Fibroblast of mammary gland (primary cell): ENCODE results near the gene DNAH7.

Experiments used
- DNase-seq: peaks from one replicate; pipeline ENCODE4 v3.0.0-alpha.2; 2010; ENCODE audit warnings: low read depth
- H3K4me3 ChIP-seq: 2 replicates; pipeline ENCODE4 v1.5.1; 2011; ENCODE audit warnings: low read depth, mild to moderate bottlenecking, low read length, moderate library complexity; ENCODE audit not compliant: control insufficient read depth
- TF ChIP-seq, protein P1 (sequence below): conservative IDR thresholded peaks from 2 replicates; pipeline ENCODE4 v1.5.1; 2011; ENCODE audit warnings: low read depth, low read length, inconsistent platforms; ENCODE audit not compliant: control insufficient read depth, insufficient read depth

DNAH7 gene

GRCh38 chr2:196104066-196104465 lies 35.4 kb upstream of the DNAH7 start:
- DNase-seq: no peak
- TF ChIP-seq, protein P1, sequence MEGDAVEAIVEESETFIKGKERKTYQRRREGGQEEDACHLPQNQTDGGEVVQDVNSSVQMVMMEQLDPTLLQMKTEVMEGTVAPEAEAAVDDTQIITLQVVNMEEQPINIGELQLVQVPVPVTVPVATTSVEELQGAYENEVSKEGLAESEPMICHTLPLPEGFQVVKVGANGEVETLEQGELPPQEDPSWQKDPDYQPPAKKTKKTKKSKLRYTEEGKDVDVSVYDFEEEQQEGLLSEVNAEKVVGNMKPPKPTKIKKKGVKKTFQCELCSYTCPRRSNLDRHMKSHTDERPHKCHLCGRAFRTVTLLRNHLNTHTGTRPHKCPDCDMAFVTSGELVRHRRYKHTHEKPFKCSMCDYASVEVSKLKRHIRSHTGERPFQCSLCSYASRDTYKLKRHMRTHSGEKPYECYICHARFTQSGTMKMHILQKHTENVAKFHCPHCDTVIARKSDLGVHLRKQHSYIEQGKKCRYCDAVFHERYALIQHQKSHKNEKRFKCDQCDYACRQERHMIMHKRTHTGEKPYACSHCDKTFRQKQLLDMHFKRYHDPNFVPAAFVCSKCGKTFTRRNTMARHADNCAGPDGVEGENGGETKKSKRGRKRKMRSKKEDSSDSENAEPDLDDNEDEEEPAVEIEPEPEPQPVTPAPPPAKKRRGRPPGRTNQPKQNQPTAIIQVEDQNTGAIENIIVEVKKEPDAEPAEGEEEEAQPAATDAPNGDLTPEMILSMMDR: no peak
- no peak overlapping the region for H3K4me3 ChIP-seq

- H3K4me3 ChIP-seq: no peak overlapping the region
- TF ChIP-seq, protein P1: no peak
- no peak for DNase-seq
Observed at GRCh38 chr2:196103626-196104025, 35.0 kb upstream of the DNAH7 start.

DNA sequence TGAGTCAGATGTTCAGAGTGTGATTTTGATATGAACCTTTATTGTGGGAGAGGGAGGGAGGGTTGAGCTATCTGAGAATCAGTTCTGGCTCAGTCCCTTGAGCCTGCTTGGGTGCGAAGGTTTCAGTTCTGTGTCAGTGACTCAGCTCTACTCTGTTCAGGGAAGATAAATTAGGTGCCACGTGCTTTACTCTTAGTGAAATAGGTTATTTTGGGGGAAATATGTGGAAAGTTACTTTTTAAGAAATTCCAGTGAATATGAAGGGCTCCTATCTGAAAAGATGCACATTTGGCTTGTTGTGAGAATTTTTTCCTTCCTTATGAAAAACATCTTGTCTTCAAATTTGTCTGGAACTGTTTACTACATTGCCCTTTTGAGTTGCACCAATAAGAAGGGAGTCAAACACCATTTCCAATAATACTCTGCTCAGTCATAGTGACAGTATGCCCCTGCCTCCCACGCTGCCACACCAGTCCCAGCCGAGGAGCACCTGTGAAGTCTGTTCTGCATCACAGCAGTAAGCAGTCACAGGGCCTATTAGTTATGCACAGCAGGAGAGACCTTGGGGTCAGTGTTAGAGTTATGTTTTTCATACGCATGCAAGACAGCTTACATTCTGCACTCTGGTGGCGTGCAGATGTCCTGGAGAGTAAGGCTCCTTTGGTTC lies 32.8 kb upstream of the DNAH7 start:
- DNase-seq: peak; percentile 87
- TF ChIP-seq, protein P1: no peak

GRCh38 chr2:196099916-196100315 lies 31.3 kb upstream of the DNAH7 start:
- TF ChIP-seq, protein P1: no peak
- H3K4me3 ChIP-seq: no peak overlapping the region
- peak; percentile 52 for DNase-seq

More for the DNA sequence above, 32.8 kb upstream of the DNAH7 start:
- H3K4me3 ChIP-seq: no peak overlapping the region

DNA sequence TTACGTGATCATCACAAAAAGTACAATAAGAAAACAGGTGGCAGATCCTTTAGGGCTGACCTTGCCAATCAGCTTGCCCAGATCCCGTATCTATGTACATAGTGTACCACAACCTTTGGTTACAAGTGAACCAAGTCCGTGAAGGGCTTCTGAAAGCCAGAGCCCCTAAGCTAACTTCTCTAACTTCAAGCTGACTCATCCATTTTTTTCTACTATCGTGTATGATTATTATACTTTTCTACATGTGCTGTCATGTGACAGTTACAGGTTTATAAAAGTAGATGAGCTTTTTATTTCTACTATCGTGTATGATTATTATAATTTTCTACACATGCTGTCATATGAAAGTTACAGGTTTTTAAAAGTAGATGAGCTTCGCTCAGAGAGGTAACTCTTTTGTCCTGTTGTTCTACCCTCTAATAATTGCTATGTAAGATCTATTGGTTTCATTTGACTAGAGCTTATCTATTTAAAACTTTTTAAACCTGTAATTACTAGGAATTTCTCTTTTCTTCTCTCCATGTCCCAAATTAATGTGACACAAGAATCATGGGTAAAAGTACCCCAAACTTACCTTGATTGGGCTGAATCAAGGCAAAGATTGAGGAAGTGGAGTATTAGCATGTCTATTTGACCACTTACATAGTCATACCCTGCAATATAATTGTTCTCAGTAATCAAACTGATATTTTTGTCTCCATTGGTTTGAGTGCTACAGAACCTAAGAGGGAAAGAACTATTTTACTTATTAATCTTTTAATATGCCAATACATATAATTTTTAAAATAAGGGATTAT lies 29.4 kb upstream of the DNAH7 start:
- TF ChIP-seq, protein P1: no peak
- no peak for DNase-seq

GRCh38 chr2:196096982-196097745 lies 28.5 kb upstream of the DNAH7 start:
- TF ChIP-seq, protein P1: no peak
- H3K4me3 ChIP-seq: no peak overlapping the region
- no peak for DNase-seq

More for the DNA sequence above, 29.4 kb upstream of the DNAH7 start:
- H3K4me3 ChIP-seq: no peak overlapping the region
